Ovary (tissue), 9 donors: ENCODE data around the gene OR7D2. TPM values are rescaled to one million over a fixed set of nuclear protein-coding genes. Genes with fewer than 3 reads are reported as not detected.
"Not testable (repeated sequence)": the region's sequence is repeated elsewhere in the genome, so short reads cannot be mapped to it uniquely, and the experiment has no call there.

Experiments
- DNase-seq, 5 donors: peaks; one replicate each; pipeline ENCODE4 v3.0.0-alpha.2; 2019 to 2020
- H3K27ac ChIP-seq, 2 donors: fragments of 200-600 bp; one replicate each; pipeline versions ENCODE4 v1.5.1 to v1.8.0; 2019 to 2022
- H3K27me3 ChIP-seq: fragments of 200-600 bp; one replicate; pipeline ENCODE4 v1.8.0; 2022
- H3K36me3 ChIP-seq: fragments of 200-600 bp; sonication (generic); one replicate; pipeline ENCODE4 v1.5.1; 2019
- H3K4me1 ChIP-seq: one replicate; pipeline ENCODE4 v1.8.1; 2013; ENCODE audit warnings: mild to moderate bottlenecking, moderate library complexity; ENCODE audit not compliant: insufficient read depth
- H3K4me3 ChIP-seq: fragments of 200-600 bp; sonication (generic); one replicate; pipeline ENCODE4 v1.5.1; 2017
- H3K9me3 ChIP-seq, 2 donors: fragments of 200-600 bp in 1 of 2; sonication (generic) in 1 of 2; one replicate each; pipeline versions ENCODE4 v1.5.1 to v1.8.1; 2013 to 2019; ENCODE audit warnings: mild to moderate bottlenecking in 1 of 2, moderate library complexity in 1 of 2
- CTCF ChIP-seq, 3 donors: fragments of 450-650 bp in 2 of 3; fragments of 200-600 bp in 1 of 3; IDR thresholded peaks; one replicate each; pipeline versions ENCODE4 v1.5.1 to v1.8.0; 2016 to 2022; ENCODE audit warnings: antibody characterized with exemption in 3 of 3, mild to moderate bottlenecking in 1 of 3
- EP300 ChIP-seq: sonication (generic); formaldehyde crosslinking; IDR thresholded peaks from one replicate; pipeline ENCODE4 v1.6.1; 2017; ENCODE audit warnings: antibody characterized with exemption
- POLR2A ChIP-seq: fragments of 450-650 bp; IDR thresholded peaks from one replicate; pipeline ENCODE4 v1.6.1; 2017; ENCODE audit warnings: antibody characterized with exemption, mild to moderate bottlenecking, moderate library complexity
- WGBS, 3 donors: extraction: QIAGEN DNeasy Blood & Tissue Kit in 1 of 3; methylation state at CpG; one replicate each; pipeline versions ENCODE4 v1.1.5 to v1.1.7; 2013 to 2017; 5-methylcytosine and 5-hydroxymethylcytosine counted together
- intact Hi-C, 4 donors: fragments of 100-400 bp; cut with DNase I; formaldehyde crosslinking; loops; one replicate each; pipeline versions ENCODE4 v1.11.0 to v1.15.1; 2022 to 2023
- polyA plus RNA-seq, 2 donors: library from polyadenylated mRNA; stranded (reverse); fragments of 200-250 nt in 1 of 2; fragments of 350-450 nt in 1 of 2; fragmentation: Illumina TruSeq in 1 of 2; extraction: RNeasy Lipid Tissue Mini Kit (QIAGEN cat#74804) in 1 of 2; gene quantifications; one replicate each; pipeline ENCODE4 v1.2.3, GENCODE V29; 2013 to 2014
- total RNA-seq, 7 donors: library from RNA; depleted of rRNA in 2 of 7; stranded (reverse); fragments of >200 nt in 2 of 7; fragmentation: NEBNext Ultra II Directional in 3 of 7; extraction: Animal tissue kit (Norgen Biotek cat#: 25700) in 3 of 7; gene quantifications; one replicate each; pipeline versions ENCODE4 v1.1.0 to v1.2.4, GENCODE V29; 2016 to 2023
- donor health status: DM: no; HTN: no; CAD: no; lungs with moderate emphysema.
- donor health status: DM: no; HTN: no; CAD: no.
- donor health status: Bipolar disorder and iron deficiency.
- donor health status: DM: yes; HTN: yes; CAD: no.
- donor health status: DM: no; HTN: no; CAD: no.
- donor health status: DM: yes; HTN: yes; CAD: no.

The OR7D2 gene
- total and polyA plus RNA-seq, 9 donors = not detected

- no peak for DNase-seq
- Histone ChIP-seq H3K9me3 (no peaks in the 10 kb centered on the region), H3K36me3 (no peaks in the 10 kb centered on the region), H3K27ac (no peak overlapping the region), H3K4me1 (no peaks in the 10 kb centered on the region), H3K27me3 (no peaks in the 10 kb centered on the region), H3K4me3 (no peak overlapping the region)
- intact Hi-C loops = no loop called here
- whole genome bisulfite sequencing, 3 donors = 89 to 93% (median 92%) methylated on average over 5 of the region's 5 CpGs
- no peak for TF ChIP-seq POLR2A
- no peak for TF ChIP-seq EP300
- no peak for TF ChIP-seq CTCF (IDR thresholded peaks at IDR 0.05)
Measured at GRCh38 chr19:9175326-9175725, 3.5 kb upstream of the OR7D2 start.

- Histone ChIP-seq H3K4me1 (no peaks in the 10 kb centered on the region), H3K36me3 (no peaks in the 10 kb centered on the region), H3K4me3 (no peak overlapping the region), H3K27ac (no peak overlapping the region), H3K27me3 (no peaks in the 10 kb centered on the region), H3K9me3 (no peaks in the 10 kb centered on the region)
- no peak for TF ChIP-seq CTCF (IDR thresholded peaks at IDR 0.05)
- TF ChIP-seq EP300 = no peak
- no peak for TF ChIP-seq POLR2A
- DNase-seq = no peak
- intact Hi-C loops = no loop called here
- 91 to 95% (median 91%) methylated on average over 17 of the region's 17 CpGs for WGBS, 3 donors
Measured at GRCh38 chr19:9183000-9183399, 4.2 kb downstream of the OR7D2 start.

- TF ChIP-seq EP300 = no peak
- no peak for TF ChIP-seq CTCF (IDR thresholded peaks at IDR 0.05)
- no peak for TF ChIP-seq POLR2A
- no peaks in the 10 kb centered on the region for H3K27me3 ChIP-seq
- H3K9me3 ChIP-seq = no peaks in the 10 kb centered on the region
- H3K27ac ChIP-seq = no peak overlapping the region
- no peak overlapping the region for H3K4me3 ChIP-seq
- no peak for DNase-seq
- intact Hi-C loops = no loop called here
- WGBS, 3 donors = 62 to 87% (median 75%) methylated on average over 6 of the region's 6 CpGs
- H3K36me3 ChIP-seq = no peaks in the 10 kb centered on the region
- no peaks in the 10 kb centered on the region for H3K4me1 ChIP-seq
Measured at GRCh38 chr19:9187191-9187590, 8.4 kb downstream of the OR7D2 start.

GRCh38 chr19:9189535-9189934 is 10.8 kb downstream of the OR7D2 start:
- no peak overlapping the region for H3K27ac ChIP-seq
- no peaks in the 10 kb centered on the region for H3K36me3 ChIP-seq
- 55 to 72% (median 69%) methylated on average over 7 of the region's 7 CpGs for WGBS, 3 donors
- DNase-seq = no peak
- no peaks in the 10 kb centered on the region for H3K9me3 ChIP-seq
- H3K27me3 ChIP-seq = no peaks in the 10 kb centered on the region
- TF ChIP-seq CTCF (IDR thresholded peaks at IDR 0.05) = no peak
- no peak for TF ChIP-seq POLR2A
- TF ChIP-seq EP300 = no peak
- H3K4me1 ChIP-seq = no peaks in the 10 kb centered on the region
- intact Hi-C loops = no loop called here
- no peak overlapping the region for H3K4me3 ChIP-seq

- DNase-seq, H3K36me3 ChIP-seq, H3K27me3 ChIP-seq, H3K27ac ChIP-seq, H3K4me1 ChIP-seq, intact Hi-C loops, H3K4me3 ChIP-seq, H3K9me3 ChIP-seq: not testable (repeated sequence)
- WGBS, 3 donors = 66 to 83% (median 69%) methylated on average over 2 of the region's 2 CpGs
Measured at GRCh38 chr19:9198044-9198443, 19.3 kb downstream of the OR7D2 start.
